ENCODE data around the gene NRP1. TPM values are rescaled to one million over a fixed set of nuclear protein-coding genes. Genes with fewer than 3 reads are reported as not detected.
A peak's percentile ranks its signal among the peaks of the same experiment; 100 is the strongest.

Gene NRP1
- total RNA-seq, 1 donor from 2014 or later = 16.1 TPM

- Mint-ChIP-seq H3K27me3 (ENCODE audit: low read depth) (no peaks in the 10 kb centered on the region), H3K27ac (ENCODE audit: unreplicated experiment) (no peak overlapping the region), H3K9me3 (no peaks in the 10 kb centered on the region), H3K36me3 (ENCODE audit: low read depth) (peaks cover 3% of the 10 kb centered on the region), H3K4me1 (peaks cover 64% of the 10 kb centered on the region), H3K4me3 (no peak overlapping the region)
- no peak for DNase-seq (ENCODE audit: low read depth, low spot score)
- TF ChIP-seq CTCF (conservative IDR thresholded peaks at IDR 0.05) = no peak
Measured at GRCh38 chr10:33267708-33268107, 66.8 kb downstream of the NRP1 start.

GRCh38 chr10:33265621-33266020 lies 68.8 kb downstream of the NRP1 start:
- H3K9me3 Mint-ChIP-seq = no peaks in the 10 kb centered on the region
- peaks cover 6% of the 10 kb centered on the region for H3K36me3 Mint-ChIP-seq (ENCODE audit: low read depth)
- no peak for TF ChIP-seq CTCF (conservative IDR thresholded peaks at IDR 0.05)
- H3K4me3 Mint-ChIP-seq = no peak overlapping the region
- H3K27ac Mint-ChIP-seq (ENCODE audit: unreplicated experiment) = no peak overlapping the region
- no peaks in the 10 kb centered on the region for H3K27me3 Mint-ChIP-seq (ENCODE audit: low read depth)
- peaks cover 58% of the 10 kb centered on the region for H3K4me1 Mint-ChIP-seq
- DNase-seq (ENCODE audit: low read depth, low spot score) = no peak

- H3K27ac Mint-ChIP-seq (ENCODE audit: unreplicated experiment) = peak overlapping the region; percentile 39
- no peaks in the 10 kb centered on the region for H3K27me3 Mint-ChIP-seq (ENCODE audit: low read depth)
- H3K36me3 Mint-ChIP-seq (ENCODE audit: low read depth) = peaks cover 6% of the 10 kb centered on the region
- peaks cover 64% of the 10 kb centered on the region for H3K4me1 Mint-ChIP-seq
- TF ChIP-seq CTCF (conservative IDR thresholded peaks at IDR 0.05) = no peak
- H3K4me3 Mint-ChIP-seq = no peak overlapping the region
- DNase-seq (ENCODE audit: low read depth, low spot score) = no peak
- H3K9me3 Mint-ChIP-seq = no peaks in the 10 kb centered on the region
Measured at GRCh38 chr10:33263453-33263852, 71.0 kb downstream of the NRP1 start.

- Mint-ChIP-seq H3K9me3 (no peaks in the 10 kb centered on the region), H3K4me1 (peaks cover 63% of the 10 kb centered on the region), H3K27ac (ENCODE audit: unreplicated experiment) (no peak overlapping the region), H3K4me3 (no peak overlapping the region), H3K36me3 (ENCODE audit: low read depth) (peaks cover 6% of the 10 kb centered on the region), H3K27me3 (ENCODE audit: low read depth) (no peaks in the 10 kb centered on the region)
- no peak for TF ChIP-seq CTCF (conservative IDR thresholded peaks at IDR 0.05)
- DNase-seq (ENCODE audit: low read depth, low spot score) = no peak
Measured at GRCh38 chr10:33262871-33263270, 71.6 kb downstream of the NRP1 start.

- H3K27me3 Mint-ChIP-seq (ENCODE audit: low read depth) = no peaks in the 10 kb centered on the region
- peaks cover 3% of the 10 kb centered on the region for H3K36me3 Mint-ChIP-seq (ENCODE audit: low read depth)
- no peaks in the 10 kb centered on the region for H3K9me3 Mint-ChIP-seq
- peak overlapping the region; percentile 15 for H3K27ac Mint-ChIP-seq (ENCODE audit: unreplicated experiment)
- H3K4me3 Mint-ChIP-seq = no peak overlapping the region
- peaks cover 71% of the 10 kb centered on the region for H3K4me1 Mint-ChIP-seq
- no peak for DNase-seq (ENCODE audit: low read depth, low spot score)
- no peak for TF ChIP-seq CTCF (conservative IDR thresholded peaks at IDR 0.05)
Measured at GRCh38 chr10:33260403-33261149, 73.9 kb downstream of the NRP1 start.

Data from neural crest cell (in vitro differentiated cells).